Measurements from ENCODE around the gene ZFYVE21.
"Not testable (repeated sequence)": the region's sequence is repeated elsewhere in the genome, so short reads cannot be mapped to it uniquely, and the experiment has no call there.

The ZFYVE21 gene

GRCh38 chr14:103691655-103692054 lies 24.0 kb upstream of the ZFYVE21 start:
- DNase-seq (ENCODE audit: extremely low read depth in 1 of 2, low read depth in 1 of 2) = not testable (repeated sequence)

- DNase-seq (ENCODE audit: extremely low read depth in 1 of 2, low read depth in 1 of 2) = no peak
These were observed 23.5 kb upstream of the ZFYVE21 start for GRCh38 chr14:103692159-103692558.

GRCh38 chr14:103692871-103693270 lies 22.7 kb upstream of the ZFYVE21 start:
- DNase-seq (ENCODE audit: extremely low read depth in 1 of 2, low read depth in 1 of 2) = no peak

GRCh38 chr14:103693515-103693914 lies 22.1 kb upstream of the ZFYVE21 start:
- DNase-seq (ENCODE audit: extremely low read depth in 1 of 2, low read depth in 1 of 2) = no peak

- DNase-seq (ENCODE audit: extremely low read depth in 1 of 2, low read depth in 1 of 2) = no peak
These were observed 21.0 kb upstream of the ZFYVE21 start for GRCh38 chr14:103694572-103695026.

GRCh38 chr14:103695296-103696069 lies 20.1 kb upstream of the ZFYVE21 start:
- no peak for DNase-seq (ENCODE audit: extremely low read depth in 1 of 2, low read depth in 1 of 2)

- no peak for DNase-seq (ENCODE audit: extremely low read depth in 1 of 2, low read depth in 1 of 2)
These were observed 19.6 kb upstream of the ZFYVE21 start for GRCh38 chr14:103696070-103696402.

- DNase-seq (ENCODE audit: extremely low read depth in 1 of 2, low read depth in 1 of 2) = no peak
These were observed 19.0 kb upstream of the ZFYVE21 start for GRCh38 chr14:103696466-103697071.

GRCh38 chr14:103697206-103697602 lies 18.4 kb upstream of the ZFYVE21 start:
- no peak for DNase-seq (ENCODE audit: extremely low read depth in 1 of 2, low read depth in 1 of 2)

- no peak for DNase-seq (ENCODE audit: extremely low read depth in 1 of 2, low read depth in 1 of 2)
These were observed 17.8 kb upstream of the ZFYVE21 start for GRCh38 chr14:103697603-103698379.

GRCh38 chr14:103698380-103699260 lies 17.0 kb upstream of the ZFYVE21 start:
- DNase-seq (ENCODE audit: extremely low read depth in 1 of 2, low read depth in 1 of 2) = no peak

GRCh38 chr14:103699261-103699661 lies 16.3 kb upstream of the ZFYVE21 start:
- DNase-seq (ENCODE audit: extremely low read depth in 1 of 2, low read depth in 1 of 2) = no peak

GRCh38 chr14:103699901-103700752 lies 15.5 kb upstream of the ZFYVE21 start:
- no peak for DNase-seq (ENCODE audit: extremely low read depth in 1 of 2, low read depth in 1 of 2)

- DNase-seq (ENCODE audit: extremely low read depth in 1 of 2, low read depth in 1 of 2) = no peak
These were observed 14.7 kb upstream of the ZFYVE21 start for GRCh38 chr14:103700753-103701490.

GRCh38 chr14:103702095-103702494 lies 13.5 kb upstream of the ZFYVE21 start:
- no peak for DNase-seq (ENCODE audit: extremely low read depth in 1 of 2, low read depth in 1 of 2)

- no peak for DNase-seq (ENCODE audit: extremely low read depth in 1 of 2, low read depth in 1 of 2)
These were observed 12.8 kb upstream of the ZFYVE21 start for GRCh38 chr14:103702497-103703432.

GRCh38 chr14:103703433-103704385 lies 11.9 kb upstream of the ZFYVE21 start:
- DNase-seq (ENCODE audit: extremely low read depth in 1 of 2, low read depth in 1 of 2) = no peak

All from activated CD8-positive, alpha-beta memory T cell treated with anti-CD3 and anti-CD28 coated beads for 1 hour (primary cell).